NOMO-1 treated with dmso at 0.1 percent for 144 hours (cell line): ENCODE results near the gene SYT9.
"Not testable (repeated sequence)": the region's sequence is repeated elsewhere in the genome, so short reads cannot be mapped to it uniquely, and the experiment has no call there.

ENCODE experiments used
- DNase-seq: peaks from one replicate; lab custom pipeline; 2025; ENCODE audit not compliant: unreplicated experiment; lab: John Stamatoyannopoulos, UW

Gene SYT9

DNA sequence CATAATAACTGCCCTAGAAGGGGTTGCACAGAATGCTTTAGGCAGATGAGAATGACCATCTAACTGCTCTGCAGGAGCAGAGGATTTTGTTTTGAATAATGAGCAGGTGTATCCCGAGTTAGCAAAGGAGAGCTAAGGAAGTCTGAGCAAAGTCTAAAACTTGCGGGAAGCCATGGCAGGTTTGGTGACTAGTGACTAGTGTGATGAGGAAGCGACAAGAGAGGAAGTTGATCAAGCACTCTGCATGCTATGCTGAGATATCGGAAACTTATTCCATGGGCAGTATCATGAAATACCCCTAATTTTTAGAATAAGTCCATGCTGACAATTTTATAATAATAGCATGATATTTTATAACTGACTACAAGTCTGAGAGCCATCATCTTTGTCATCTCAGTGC lies 246.5 kb downstream of the SYT9 start:
- no peak for DNase-seq

- DNase-seq, result no peak
Measured at GRCh38 chr11:7499081-7499480, 247.4 kb downstream of the SYT9 start.

- no peak for DNase-seq
Measured at GRCh38 chr11:7500251-7500650, 248.5 kb downstream of the SYT9 start.

- no peak for DNase-seq
Measured at GRCh38 chr11:7501251-7501650, 249.5 kb downstream of the SYT9 start.

GRCh38 chr11:7501894-7502293 lies 250.2 kb downstream of the SYT9 start:
- DNase-seq, result no peak

DNA sequence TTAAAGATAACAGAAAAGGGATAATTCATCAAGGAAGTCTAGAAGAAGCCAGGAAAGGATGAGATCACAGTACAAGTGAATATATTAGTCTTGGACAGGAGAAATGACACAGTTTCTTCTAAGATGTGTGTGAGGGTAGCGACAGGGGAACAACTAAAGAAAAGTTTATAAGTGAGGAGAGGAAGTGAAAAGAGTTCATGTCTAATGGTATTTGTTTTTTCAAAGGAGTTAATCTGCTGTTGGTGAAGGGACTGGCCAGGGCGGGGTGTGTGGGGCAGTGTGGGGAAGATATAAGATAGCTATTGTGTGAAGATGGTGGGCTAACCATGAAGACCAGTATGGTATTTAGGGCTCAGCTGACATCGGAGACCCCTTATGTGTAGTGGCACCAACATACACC lies 254.5 kb downstream of the SYT9 start:
- no peak for DNase-seq

GRCh38 chr11:7508087-7508486 lies 256.4 kb downstream of the SYT9 start:
- DNase-seq, result no peak

DNA sequence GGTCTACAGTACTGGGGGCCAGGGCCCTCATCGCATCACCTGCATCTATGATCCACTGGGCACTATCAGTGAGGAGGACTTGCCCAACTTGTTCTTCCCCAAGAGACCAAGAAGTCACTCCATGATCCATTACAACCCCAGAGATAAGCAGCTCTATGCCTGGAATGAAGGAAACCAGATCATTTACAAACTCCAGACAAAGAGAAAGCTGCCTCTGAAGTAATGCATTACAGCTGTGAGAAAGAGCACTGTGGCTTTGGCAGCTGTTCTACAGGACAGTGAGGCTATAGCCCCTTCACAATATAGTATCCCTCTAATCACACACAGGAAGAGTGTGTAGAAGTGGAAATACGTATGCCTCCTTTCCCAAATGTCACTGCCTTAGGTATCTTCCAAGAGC lies 258.3 kb downstream of the SYT9 start:
- no peak for DNase-seq

GRCh38 chr11:7511401-7511800 lies 259.7 kb downstream of the SYT9 start:
- no peak for DNase-seq

- DNase-seq, result peak; percentile 93
Measured at GRCh38 chr11:7512525-7513233, 261.0 kb downstream of the SYT9 start.

GRCh38 chr11:7513234-7514098 lies 261.8 kb downstream of the SYT9 start, which contains the start of gene PPFIBP2:
Gene PPFIBP2, plus strand, starts transcription at chr11:7513999. Its CDS starts 35,477 bp downstream, at chr11:7549476.
- DNase-seq, result peak; percentile 64

- peak; percentile 17 for DNase-seq
Measured at GRCh38 chr11:7514099-7514591, 262.4 kb downstream of the SYT9 start.

GRCh38 chr11:7515447-7515886 lies 263.8 kb downstream of the SYT9 start:
- no peak for DNase-seq

DNA sequence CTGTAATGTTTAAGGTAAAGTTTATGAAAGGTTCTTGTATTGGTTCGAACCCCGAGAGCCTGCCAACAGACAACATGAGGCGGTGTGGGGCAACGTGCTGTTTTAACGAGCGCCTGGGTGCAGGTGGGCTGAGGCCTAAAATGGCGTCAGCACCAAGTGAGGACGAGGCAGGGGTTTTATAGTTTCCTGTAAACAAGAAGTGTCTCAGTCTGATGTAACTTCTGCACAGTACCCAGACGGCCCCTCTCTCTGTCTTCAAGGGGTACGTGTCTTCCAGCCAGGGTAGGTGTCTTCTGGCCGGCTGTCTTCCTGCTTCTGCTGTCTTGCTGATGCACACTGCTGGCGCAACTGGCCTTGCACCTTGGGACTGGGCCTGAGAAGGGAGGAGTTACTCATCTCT lies 264.8 kb downstream of the SYT9 start:
- DNase-seq, result peak; percentile 24

DNA sequence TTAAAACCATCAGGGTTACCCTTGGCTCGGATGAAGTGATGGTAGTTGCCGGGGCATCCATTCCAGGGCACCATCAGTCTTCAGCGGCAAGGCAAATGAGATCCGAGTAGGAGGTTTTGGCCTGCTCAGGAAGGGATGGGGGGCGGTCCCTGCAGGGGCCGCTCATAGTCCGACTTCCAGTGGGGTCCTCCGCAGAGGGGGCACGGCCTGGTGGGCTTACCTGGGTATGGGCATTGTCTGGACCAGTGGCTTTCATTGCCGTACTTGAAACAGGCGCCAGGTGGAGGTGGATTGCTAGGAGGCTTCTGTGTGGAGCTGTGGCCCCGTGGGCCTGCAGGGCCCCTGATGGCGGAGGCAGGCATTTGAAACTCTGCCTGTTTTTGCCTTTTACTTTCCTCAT lies 266.0 kb downstream of the SYT9 start:
- DNase-seq, result not testable (repeated sequence)
